Putamen (tissue), 1 donor: Measurements from ENCODE around the gene STX10.
A peak's percentile ranks its signal among the peaks of the same experiment; 100 is the strongest.

Experiments used
- DNase-seq: peaks from one replicate; pipeline ENCODE4 v3.0.0-alpha.2; 2016; ENCODE audit warnings: low spot score

The STX10 gene

GRCh38 chr19:13139633-13140311 is 10.4 kb downstream of the STX10 start:
- DNase-seq = no peak

DNA sequence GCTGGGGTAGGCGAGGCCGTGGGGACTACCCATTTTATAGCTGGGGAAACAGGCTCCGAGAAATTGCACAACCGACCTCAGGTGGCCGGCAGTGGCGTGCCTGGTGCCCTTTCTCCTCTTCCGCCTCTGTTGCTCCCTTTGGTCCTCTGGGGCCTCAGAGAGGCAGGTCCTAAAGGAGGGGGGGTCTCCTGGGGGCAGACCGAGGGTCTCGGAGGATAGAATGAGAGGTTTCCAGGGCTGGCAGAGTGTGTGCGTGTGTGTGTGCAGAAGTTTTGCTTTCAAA is 11.3 kb downstream of the STX10 start:
- DNase-seq = no peak

DNA sequence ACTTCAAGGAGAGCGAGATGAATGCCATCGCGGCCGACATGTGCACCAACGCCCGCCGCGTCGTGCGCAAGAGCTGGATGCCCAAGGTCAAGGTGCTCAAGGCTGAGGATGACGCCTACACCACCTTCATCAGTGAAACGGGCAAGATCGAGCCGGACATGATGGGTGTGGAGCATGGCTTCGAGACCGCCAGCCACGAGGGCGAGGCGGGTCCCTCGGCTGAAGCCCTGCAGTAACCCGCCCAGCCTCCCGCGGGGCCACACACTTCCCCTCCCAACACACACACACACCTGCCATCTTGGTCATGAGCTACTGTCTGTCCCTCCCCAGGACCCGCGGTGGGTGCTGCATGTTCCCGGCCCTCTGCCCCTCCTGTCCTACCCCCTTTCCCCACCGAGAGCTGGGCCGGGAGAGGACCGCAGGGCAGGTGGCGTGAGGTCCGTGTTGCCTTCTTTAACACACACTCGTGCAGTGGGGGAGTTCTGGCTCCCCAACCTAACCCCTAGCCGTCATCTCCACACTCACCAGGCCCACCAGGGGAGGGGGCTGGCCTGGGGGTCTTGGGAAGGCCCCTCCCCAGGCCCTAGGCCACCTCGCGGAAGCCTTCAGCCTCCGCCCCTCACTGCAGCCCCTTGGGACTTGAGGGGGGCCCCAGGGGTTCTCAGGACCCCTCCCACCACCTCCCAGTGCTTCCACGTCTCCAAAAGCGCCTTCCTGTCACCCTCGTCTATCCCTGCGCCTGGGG is 11.8 kb downstream of the STX10 start:
- no peak for DNase-seq

- DNase-seq = no peak
These were observed 12.8 kb downstream of the STX10 start for GRCh38 chr19:13137290-13137794.

DNA sequence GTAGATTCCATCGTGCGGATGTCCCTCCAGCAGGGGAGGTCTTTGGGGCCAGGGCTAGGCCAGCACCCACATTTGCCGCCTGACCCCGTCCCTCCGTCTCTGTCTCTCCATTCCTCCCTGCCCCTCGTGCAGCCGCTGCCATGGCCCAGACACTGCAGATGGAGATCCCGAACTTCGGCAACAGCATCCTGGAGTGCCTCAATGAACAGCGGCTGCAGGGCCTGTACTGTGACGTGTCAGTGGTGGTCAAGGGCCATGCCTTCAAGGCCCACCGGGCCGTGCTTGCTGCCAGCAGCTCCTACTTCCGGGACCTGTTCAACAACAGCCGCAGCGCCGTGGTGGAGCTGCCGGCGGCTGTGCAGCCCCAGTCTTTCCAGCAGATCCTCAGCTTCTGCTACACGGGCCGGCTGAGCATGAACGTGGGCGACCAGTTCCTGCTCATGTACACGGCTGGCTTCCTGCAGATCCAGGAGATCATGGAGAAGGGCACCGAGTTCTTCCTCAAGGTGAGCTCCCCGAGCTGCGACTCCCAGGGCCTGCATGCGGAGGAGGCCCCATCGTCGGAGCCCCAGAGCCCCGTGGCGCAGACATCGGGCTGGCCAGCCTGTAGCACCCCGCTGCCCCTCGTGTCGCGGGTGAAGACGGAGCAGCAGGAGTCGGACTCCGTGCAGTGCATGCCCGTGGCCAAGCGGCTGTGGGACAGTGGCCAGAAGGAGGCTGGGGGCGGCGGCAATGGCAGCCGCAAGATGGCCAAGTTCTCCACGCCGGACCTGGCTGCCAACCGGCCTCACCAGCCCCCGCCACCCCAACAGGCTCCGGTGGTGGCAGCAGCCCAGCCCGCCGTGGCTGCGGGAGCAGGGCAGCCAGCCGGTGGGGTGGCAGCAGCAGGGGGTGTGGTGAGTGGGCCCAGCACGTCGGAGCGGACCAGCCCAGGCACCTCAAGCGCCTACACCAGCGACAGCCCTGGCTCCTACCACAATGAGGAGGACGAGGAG is 14.8 kb downstream of the STX10 start:
- DNase-seq = no peak

DNA sequence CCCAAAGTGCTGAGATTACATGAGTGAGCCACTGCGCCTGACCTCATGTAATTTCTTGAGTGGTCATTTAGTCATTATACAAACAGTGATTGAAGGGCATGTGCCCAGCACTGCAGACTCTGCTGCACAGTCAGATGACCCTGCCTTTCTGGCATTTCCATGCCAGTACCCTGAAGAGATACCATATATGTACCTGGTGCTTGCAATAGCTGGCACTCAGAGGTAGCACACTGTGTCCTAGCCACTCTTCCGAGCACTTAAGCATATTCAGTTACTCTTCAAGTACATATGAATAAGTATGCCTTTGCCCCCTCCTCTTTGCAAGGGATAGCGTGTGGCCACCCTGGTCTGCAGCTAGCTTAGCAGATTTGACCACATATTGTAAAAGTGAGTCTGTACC is 15.5 kb downstream of the STX10 start:
- DNase-seq = no peak

GRCh38 chr19:13133241-13133870 is 16.8 kb downstream of the STX10 start:
- peak; percentile 62 for DNase-seq

- DNase-seq = no peak
These were observed 17.5 kb downstream of the STX10 start for GRCh38 chr19:13132471-13133180.

GRCh38 chr19:13130886-13131490 is 19.2 kb downstream of the STX10 start:
- DNase-seq = no peak

GRCh38 chr19:13129384-13129783 is 20.8 kb downstream of the STX10 start:
- DNase-seq = no peak

- no peak for DNase-seq
These were observed 21.6 kb downstream of the STX10 start for GRCh38 chr19:13128583-13128982.

DNA sequence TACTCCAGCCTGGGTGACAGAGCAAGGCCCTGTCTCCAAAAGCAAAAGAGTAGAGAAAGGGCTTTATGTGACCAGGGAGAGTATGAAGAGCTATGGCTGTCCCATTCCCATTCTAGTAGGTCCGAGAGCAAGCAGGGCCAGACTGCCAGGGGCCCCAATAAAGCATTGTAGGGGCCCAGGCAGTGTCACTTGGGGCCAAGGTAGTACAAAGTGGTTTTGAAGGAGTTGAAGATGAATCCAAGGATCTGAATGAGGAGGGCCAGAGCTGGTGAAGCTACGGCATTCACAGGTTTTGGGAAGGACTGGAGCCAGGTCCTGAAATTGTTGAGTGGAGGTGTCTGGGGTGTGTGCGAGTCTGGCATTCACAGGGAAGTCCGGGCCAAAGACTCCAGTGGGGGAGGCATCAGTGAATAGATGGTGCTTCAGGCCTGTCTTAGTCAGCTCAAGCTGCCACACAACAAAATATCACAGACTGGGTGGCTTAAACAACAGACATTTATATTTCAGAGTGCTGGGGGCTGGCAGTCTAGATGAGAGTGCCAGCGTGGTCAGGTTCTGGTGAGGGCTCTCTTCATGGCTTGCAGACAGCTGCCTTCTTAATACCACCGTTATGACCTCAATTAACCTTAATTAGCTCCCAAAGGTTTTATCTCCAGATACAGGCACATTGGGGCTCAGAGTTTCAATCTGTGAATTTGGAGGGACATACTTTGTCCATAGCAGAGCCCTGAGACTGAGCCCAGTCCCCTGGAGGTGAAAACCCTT is 22.2 kb downstream of the STX10 start:
- no peak for DNase-seq

- DNase-seq = no peak
These were observed 23.1 kb downstream of the STX10 start for GRCh38 chr19:13127051-13127450.

GRCh38 chr19:13122980-13123957 is 26.9 kb downstream of the STX10 start:
- no peak for DNase-seq

GRCh38 chr19:13122275-13122878 is 27.8 kb downstream of the STX10 start:
- no peak for DNase-seq

DNA sequence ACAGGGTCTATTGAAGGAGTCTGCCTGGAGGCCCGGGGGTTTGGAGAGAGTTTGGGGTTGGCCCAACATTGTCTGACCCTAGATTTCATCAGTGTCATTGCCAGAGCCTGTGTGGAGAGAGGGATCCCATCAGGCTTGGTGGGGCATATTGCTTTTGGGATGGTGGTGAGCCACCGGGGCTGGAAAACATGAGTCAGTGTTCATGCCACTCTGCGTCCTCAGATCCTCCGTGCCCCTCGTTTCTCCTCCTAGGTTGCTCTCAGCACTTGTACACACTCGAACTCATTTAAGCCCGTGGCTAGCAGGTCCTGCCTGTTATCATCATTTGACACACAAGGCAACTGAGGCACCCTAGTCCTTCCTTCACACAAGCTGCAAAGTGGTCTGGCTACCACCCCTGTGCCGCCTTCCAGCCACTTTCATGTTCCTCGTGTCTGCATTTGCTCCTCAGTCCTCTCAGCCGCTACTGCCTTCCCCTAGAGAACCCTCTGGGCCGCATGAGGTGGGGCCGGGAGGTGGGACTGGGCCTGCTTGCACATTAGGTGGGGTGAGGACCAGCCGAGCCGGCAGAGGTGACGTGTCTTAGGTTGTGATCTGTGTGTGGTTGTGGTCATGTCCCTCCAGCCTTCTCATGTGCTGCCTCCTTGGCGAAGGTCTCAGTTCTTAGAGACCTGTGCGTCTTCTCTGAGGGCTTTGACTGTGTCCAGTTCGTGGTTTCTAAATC is 28.5 kb downstream of the STX10 start:
- no peak for DNase-seq

DNA sequence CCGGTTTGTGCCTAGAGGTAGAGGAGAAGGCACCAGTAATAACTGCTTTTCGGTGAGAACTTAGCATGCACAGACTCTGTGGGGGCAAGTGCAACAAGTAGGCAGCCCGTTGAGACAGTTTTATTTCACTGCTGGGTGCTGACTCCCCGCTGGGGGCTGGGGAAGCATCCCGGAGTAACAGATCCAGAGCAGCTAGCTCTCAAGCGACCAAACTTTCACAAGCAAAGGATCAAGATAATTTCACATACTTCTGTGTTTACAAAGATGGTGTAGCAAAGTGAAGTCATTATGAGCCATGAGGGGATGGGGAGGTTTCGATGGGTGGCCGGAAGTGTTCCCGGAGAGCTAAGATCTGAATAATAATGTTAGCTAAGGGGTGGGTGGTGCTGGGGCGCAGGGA is 29.4 kb downstream of the STX10 start:
- DNase-seq = no peak

GRCh38 chr19:13120031-13120430 is 30.1 kb downstream of the STX10 start:
- no peak for DNase-seq
